ENCODE measurements around the gene FCHSD1. TPM values are rescaled to one million over a fixed set of nuclear protein-coding genes. Genes with fewer than 3 reads are reported as not detected.

Gene FCHSD1
- total RNA-seq (2014; rRNA removed; shearing (Covaris generic)): 31.9 and 49.0 TPM in 2 replicates
- total RNA-seq (2022): 55.3 and 60.8 TPM in 2 replicates
- Bru-seq, nascent RNA: percentile 62 among the genes with signal in this experiment
- percentile 65 among the genes with signal in this experiment for BruChase-seq, experiment 1, labeled RNA remaining after a 6-hour chase
- percentile 72 among the genes with signal in this experiment for BruChase-seq, experiment 2, labeled RNA remaining after a 2-hour chase
- long read RNA-seq, partial matches to known transcripts: 7 of 53 reads
- long read RNA-seq, other reads (novel, unspliced or antisense): 43 of 53 reads

DNA sequence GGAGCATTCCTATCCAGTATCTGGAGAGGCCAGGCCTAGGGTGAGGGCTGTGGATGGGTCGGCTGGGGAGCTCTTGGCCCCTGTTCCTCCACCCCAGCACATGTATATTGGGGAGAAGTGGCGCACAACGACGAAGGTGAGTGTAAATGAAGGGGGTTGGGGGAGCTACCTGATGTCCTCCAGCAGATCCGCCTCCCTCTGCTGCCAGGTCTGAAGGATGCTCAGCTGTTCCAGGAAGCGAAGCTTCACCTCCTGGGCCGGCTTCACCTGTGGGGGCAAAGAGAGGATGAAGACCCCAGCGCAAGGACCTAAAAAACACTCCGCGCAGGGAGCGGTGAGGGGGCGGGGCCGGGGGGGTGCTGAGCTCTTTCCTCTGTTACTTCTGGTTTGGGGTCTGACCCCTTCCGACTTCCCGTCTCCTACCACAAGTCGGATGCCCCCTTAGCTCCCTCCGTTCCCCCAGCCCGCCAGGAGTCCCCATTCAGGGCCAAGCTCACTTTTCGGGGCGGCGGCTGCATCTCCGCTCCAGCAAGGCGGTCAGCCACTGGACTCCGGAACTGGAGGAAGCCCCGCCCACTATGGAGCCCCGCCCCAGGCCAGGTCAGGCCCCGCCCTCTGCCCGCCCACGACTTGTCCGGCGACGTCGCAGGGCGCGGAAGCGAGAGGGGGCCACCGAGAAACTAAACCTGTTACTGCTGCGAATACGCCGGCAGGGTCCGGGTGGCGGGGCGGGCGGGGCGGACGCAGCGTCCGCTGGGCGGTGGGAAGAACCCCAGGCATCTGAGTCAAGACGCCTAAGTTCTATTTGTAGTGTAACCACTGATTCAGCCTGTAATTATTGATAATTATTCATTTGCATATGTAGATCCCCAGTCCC is at the start of gene FCHSD1:
TSS of gene FCHSD1 (minus strand) at position 568 of the 877 bp plus-strand sequence. CDS start at position 518, 50 bp downstream.
- BruUV-seq (replicated peaks): TSS peak; percentile 70
- POLR2A ChIA-PET: interaction anchor here (0.9 to 2.9 kb wide), 7 partner anchors 12 to 59 kb away, joined by 3 to 18 read pairs (median 4); partner anchors contain the start of genes HDAC3 and RELL2
- Histone ChIP-seq H3K4me2 (ENCODE audit: low read length) (peak within 1 kb of the TSS; percentile 97), H4K20me1 (ENCODE audit: insufficient read depth, low read length) (no peaks in the 10 kb centered on the region), H3K9me2 (ENCODE audit: insufficient read depth, low read length) (no peaks in the 10 kb centered on the region), H3K9me3 (ENCODE audit: low read length) (no peaks in the 10 kb centered on the region), H3K27ac (ENCODE audit: low read depth, low read length, poor library complexity, severe bottlenecking) (no peak within 1 kb of the TSS), H3K79me2 (ENCODE audit: insufficient read depth, low read depth, low read length) (no peaks in the 10 kb centered on the region), H3K4me3 (ENCODE audit: low read depth, low read length, poor library complexity, severe bottlenecking) (peak within 1 kb of the TSS; percentile 73), H3K4me1 (ENCODE audit: insufficient read depth, low read length, poor library complexity, severe bottlenecking) (peaks cover 13% of the 10 kb centered on the region), H2AFZ (ENCODE audit: low read length) (peak within 1 kb of the TSS; percentile 84), H3K36me3 (ENCODE audit: insufficient read depth, low read length) (no peaks in the 10 kb centered on the region)
- CTCF ChIA-PET (ENCODE audit: unreplicated experiment): interaction anchor here (0.6 to 1.3 kb wide), 6 partner anchors 12 to 318 kb away, joined by 3 to 4 read pairs (median 4); partner anchors contain the start of genes HDAC3, RELL2 and RNF14
- peak; percentile 87 for DNase-seq (ENCODE audit: low spot score)
- intact Hi-C loops (cut with micrococcal nuclease; ENCODE audit: unreplicated experiment): no loop called here
- TF ChIP-seq CTCF (conservative IDR thresholded peaks at IDR 0.05; ENCODE audit: low read length): no peak
- no peak for TF ChIP-seq EZH2phosphoT487 (IDR thresholded peaks at IDR 0.05; ENCODE audit: borderline replicate concordance, low read depth, low read length)

GRCh38 chr5:141697586-141697985 is 46.4 kb upstream of the FCHSD1 start:
- no peak for DNase-seq (ENCODE audit: low spot score)
- intact Hi-C loops (cut with micrococcal nuclease; ENCODE audit: unreplicated experiment): no loop called here
- Histone ChIP-seq H2AFZ (ENCODE audit: low read length) (no peak overlapping the region), H3K27ac (ENCODE audit: low read depth, low read length, poor library complexity, severe bottlenecking) (no peak overlapping the region), H3K4me3 (ENCODE audit: low read depth, low read length, poor library complexity, severe bottlenecking) (no peak overlapping the region), H3K79me2 (ENCODE audit: insufficient read depth, low read depth, low read length) (no peaks in the 10 kb centered on the region), H3K4me1 (ENCODE audit: insufficient read depth, low read length, poor library complexity, severe bottlenecking) (peaks cover 10% of the 10 kb centered on the region), H3K4me2 (ENCODE audit: low read length) (no peak overlapping the region), H4K20me1 (ENCODE audit: insufficient read depth, low read length) (no peaks in the 10 kb centered on the region), H3K36me3 (ENCODE audit: insufficient read depth, low read length) (no peaks in the 10 kb centered on the region), H3K9me2 (ENCODE audit: insufficient read depth, low read length) (no peaks in the 10 kb centered on the region), H3K9me3 (ENCODE audit: low read length) (no peaks in the 10 kb centered on the region)
- TF ChIP-seq EZH2phosphoT487 (IDR thresholded peaks at IDR 0.05; ENCODE audit: borderline replicate concordance, low read depth, low read length) (no peak), CTCF (conservative IDR thresholded peaks at IDR 0.05; ENCODE audit: low read length) (no peak)
- ChIA-PET CTCF (ENCODE audit: unreplicated experiment) (interaction anchor here (0.6 kb wide), 2 partner anchors 83 to 84 kb away, joined by 3 read pairs; no protein-coding TSS in a partner anchor), POLR2A (interaction anchor here (0.8 kb wide), 1 partner anchor 264 kb away, joined by 4 read pairs; no protein-coding TSS in a partner anchor)
- no TSS peak for BruUV-seq (replicated peaks)

Measured in OCI-LY7 (cell line).